ENCODE data around the gene BCAS4. TPM values are rescaled to one million over a fixed set of nuclear protein-coding genes. Genes with fewer than 3 reads are reported as not detected.
"Not testable (repeated sequence)": the region's sequence is repeated elsewhere in the genome, so short reads cannot be mapped to it uniquely, and the experiment has no call there.

BCAS4 gene
- total and polyA plus RNA-seq, 2 donors (not counting 1 experiment from before 2014, with no cell fraction given): 14.1 to 33.7 TPM

DNA sequence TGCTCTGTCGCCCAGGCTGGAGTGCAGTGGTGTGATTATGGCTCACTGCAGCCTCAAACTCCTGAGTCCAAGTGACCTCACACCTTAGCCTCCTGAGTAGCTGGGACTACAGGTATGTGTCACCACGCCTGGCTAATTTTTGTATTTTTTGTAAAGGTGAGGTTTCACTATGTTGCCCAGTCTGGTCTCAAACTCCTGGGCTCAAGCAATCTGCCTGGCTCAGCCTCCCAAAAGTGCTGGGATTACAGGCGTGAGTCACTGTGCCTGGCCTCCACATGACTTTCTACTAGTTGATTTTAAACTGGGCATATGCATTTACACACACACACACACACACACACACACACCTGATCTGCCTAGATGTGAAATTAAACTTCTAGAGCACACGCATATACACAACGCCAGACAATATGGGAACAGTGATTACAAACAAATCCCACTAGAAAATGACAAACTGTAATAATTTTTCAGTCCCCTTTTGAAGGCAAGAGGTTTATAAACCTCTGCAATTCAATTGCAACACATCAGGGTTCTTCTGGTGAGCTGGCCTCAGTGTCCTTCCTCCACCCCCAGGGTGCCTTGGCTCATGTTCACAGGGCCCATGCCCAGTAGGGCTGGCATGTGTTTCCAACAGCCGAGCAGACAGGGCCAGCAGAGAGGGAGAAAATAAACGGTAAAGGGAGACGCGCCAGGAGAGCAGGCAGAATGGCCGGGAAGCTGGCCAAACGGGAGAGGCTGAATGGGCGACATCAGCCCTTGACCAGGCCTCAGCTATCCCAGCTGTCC is 32.2 kb upstream of the BCAS4 start:
- Histone ChIP-seq H3K27me3 (ENCODE audit: control insufficient read depth, insufficient read depth, low read length) (no peaks in the 10 kb centered on the region), H3K4me3 (replicated peaks in 1 of 4; ENCODE audit: control extremely low read depth in 1 of 4, insufficient read depth in 1 of 4, low read depth in 3 of 4, low read length in 4 of 4) (no peak overlapping the region), H3K9ac (ENCODE audit: insufficient read depth, low read length) (no peak overlapping the region), H2AFZ (ENCODE audit: low read length) (no peak overlapping the region), H3K9me3 (ENCODE audit: control insufficient read depth, insufficient read depth, low read depth, low read length) (no peaks in the 10 kb centered on the region), H3K4me2 (ENCODE audit: extremely low read depth, insufficient read depth, low read length) (peak overlapping the region; percentile 62), H3K36me3 (ENCODE audit: control insufficient read depth, insufficient read depth, low read length) (no peaks in the 10 kb centered on the region), H3K79me2 (ENCODE audit: control insufficient read depth, insufficient read depth, low read length) (no peaks in the 10 kb centered on the region), H3K4me1 (ENCODE audit: control insufficient read depth, extremely low read depth, insufficient read depth, low read length) (peaks cover 5% of the 10 kb centered on the region), H4K20me1 (ENCODE audit: control insufficient read depth, extremely low read depth, insufficient read depth, low read length) (no peaks in the 10 kb centered on the region), H3K27ac (ENCODE audit: insufficient read depth, low read length) (no peak overlapping the region)
- TF ChIP-seq, protein P1, sequence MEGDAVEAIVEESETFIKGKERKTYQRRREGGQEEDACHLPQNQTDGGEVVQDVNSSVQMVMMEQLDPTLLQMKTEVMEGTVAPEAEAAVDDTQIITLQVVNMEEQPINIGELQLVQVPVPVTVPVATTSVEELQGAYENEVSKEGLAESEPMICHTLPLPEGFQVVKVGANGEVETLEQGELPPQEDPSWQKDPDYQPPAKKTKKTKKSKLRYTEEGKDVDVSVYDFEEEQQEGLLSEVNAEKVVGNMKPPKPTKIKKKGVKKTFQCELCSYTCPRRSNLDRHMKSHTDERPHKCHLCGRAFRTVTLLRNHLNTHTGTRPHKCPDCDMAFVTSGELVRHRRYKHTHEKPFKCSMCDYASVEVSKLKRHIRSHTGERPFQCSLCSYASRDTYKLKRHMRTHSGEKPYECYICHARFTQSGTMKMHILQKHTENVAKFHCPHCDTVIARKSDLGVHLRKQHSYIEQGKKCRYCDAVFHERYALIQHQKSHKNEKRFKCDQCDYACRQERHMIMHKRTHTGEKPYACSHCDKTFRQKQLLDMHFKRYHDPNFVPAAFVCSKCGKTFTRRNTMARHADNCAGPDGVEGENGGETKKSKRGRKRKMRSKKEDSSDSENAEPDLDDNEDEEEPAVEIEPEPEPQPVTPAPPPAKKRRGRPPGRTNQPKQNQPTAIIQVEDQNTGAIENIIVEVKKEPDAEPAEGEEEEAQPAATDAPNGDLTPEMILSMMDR (conservative IDR thresholded peaks at IDR 0.05 in 1 of 2, IDR thresholded peaks at IDR 0.05 in 1 of 2; ENCODE audit: low read depth in 1 of 2, low read length in 2 of 2): no peak
- no peak for TF ChIP-seq EZH2 (IDR thresholded peaks at IDR 0.05; ENCODE audit: low read length, missing control alignments)
- DNase-seq (ENCODE audit: low read depth in 2 of 2): peak; percentile 70 to 78

DNA sequence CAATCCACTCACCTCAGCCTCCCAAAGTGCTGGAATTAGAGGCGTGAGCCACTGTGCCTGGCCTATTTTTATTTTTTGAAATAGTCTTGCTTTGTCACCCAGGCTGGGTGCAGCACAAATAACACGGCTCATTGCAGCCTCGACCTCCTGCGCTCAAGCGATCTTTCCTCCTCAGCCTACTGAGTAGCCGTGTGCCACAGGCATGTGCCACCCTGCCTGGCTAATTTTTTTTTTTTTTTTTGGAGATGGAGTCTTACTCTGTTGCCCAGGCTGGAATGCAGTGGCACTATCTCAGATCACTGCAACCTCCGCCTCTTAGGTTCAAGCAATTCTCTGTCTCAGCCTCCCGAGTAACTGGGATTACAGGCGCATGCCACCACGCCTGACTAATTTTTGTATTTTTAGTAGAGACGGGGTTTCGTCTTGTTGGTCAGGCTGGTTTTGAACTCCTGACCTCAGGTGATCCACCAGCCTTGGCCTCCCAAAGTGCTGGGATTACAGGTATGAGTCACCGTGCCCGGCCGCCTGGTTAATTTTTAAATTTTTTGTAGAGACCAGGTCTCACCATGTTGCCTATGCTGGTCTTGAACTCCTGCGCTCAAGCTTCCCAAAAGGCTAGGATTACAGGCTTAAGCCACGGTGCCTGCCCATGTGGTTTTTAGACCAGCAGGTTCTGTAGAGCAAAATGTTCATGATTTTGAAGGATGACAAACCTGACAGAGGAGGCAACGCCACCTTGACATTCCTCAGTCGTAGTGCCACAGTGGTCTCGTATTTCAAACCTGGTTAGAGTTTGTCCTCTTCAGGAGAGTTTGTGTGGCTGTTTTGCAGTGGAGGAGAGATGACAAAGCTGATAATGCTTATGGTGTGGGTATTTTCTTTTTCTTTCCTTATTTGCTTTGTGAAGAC is 31.1 kb upstream of the BCAS4 start:
- H3K4me3 ChIP-seq (replicated peaks in 1 of 4; ENCODE audit: control extremely low read depth in 1 of 4, insufficient read depth in 1 of 4, low read depth in 3 of 4, low read length in 4 of 4); H3K4me1 ChIP-seq (ENCODE audit: control insufficient read depth, extremely low read depth, insufficient read depth, low read length); H3K79me2 ChIP-seq (ENCODE audit: control insufficient read depth, insufficient read depth, low read length); H3K27ac ChIP-seq (ENCODE audit: insufficient read depth, low read length); H3K9ac ChIP-seq (ENCODE audit: insufficient read depth, low read length); DNase-seq (ENCODE audit: low read depth in 2 of 2); H3K27me3 ChIP-seq (ENCODE audit: control insufficient read depth, insufficient read depth, low read length); H2AFZ ChIP-seq (ENCODE audit: low read length); H3K9me3 ChIP-seq (ENCODE audit: control insufficient read depth, insufficient read depth, low read depth, low read length); H3K4me2 ChIP-seq (ENCODE audit: extremely low read depth, insufficient read depth, low read length); H4K20me1 ChIP-seq (ENCODE audit: control insufficient read depth, extremely low read depth, insufficient read depth, low read length); H3K36me3 ChIP-seq (ENCODE audit: control insufficient read depth, insufficient read depth, low read length): not testable (repeated sequence)

DNA sequence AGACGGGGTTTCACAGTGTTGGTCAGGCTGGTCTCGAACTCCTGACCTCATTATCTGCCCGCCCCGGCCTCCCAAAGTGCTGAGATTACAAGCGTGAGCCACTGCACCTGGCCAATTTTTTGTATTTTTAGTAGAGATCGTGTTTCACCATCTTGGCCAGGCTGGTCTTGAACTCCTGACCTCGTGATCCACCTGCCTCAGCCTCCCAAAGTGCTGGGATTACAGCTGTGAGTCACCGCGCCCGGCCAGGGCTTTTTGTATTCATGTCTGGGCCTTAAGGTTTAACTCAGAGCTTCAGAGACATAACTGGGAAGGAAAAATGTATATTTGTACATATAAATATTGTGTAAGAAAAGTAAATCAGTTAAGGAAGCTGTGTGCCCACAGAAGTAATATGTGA is 29.6 kb upstream of the BCAS4 start:
- H2AFZ ChIP-seq (ENCODE audit: low read length); H3K4me3 ChIP-seq (replicated peaks in 1 of 4; ENCODE audit: control extremely low read depth in 1 of 4, insufficient read depth in 1 of 4, low read depth in 3 of 4, low read length in 4 of 4); H3K9me3 ChIP-seq (ENCODE audit: control insufficient read depth, insufficient read depth, low read depth, low read length); H3K27me3 ChIP-seq (ENCODE audit: control insufficient read depth, insufficient read depth, low read length); H3K27ac ChIP-seq (ENCODE audit: insufficient read depth, low read length); H3K79me2 ChIP-seq (ENCODE audit: control insufficient read depth, insufficient read depth, low read length); DNase-seq (ENCODE audit: low read depth in 2 of 2); H4K20me1 ChIP-seq (ENCODE audit: control insufficient read depth, extremely low read depth, insufficient read depth, low read length); H3K36me3 ChIP-seq (ENCODE audit: control insufficient read depth, insufficient read depth, low read length); H3K4me2 ChIP-seq (ENCODE audit: extremely low read depth, insufficient read depth, low read length); H3K4me1 ChIP-seq (ENCODE audit: control insufficient read depth, extremely low read depth, insufficient read depth, low read length); H3K9ac ChIP-seq (ENCODE audit: insufficient read depth, low read length): not testable (repeated sequence)

All from fibroblast of lung (primary cell).